ENCODE measurements around the gene PPP1R3F.

DNA sequence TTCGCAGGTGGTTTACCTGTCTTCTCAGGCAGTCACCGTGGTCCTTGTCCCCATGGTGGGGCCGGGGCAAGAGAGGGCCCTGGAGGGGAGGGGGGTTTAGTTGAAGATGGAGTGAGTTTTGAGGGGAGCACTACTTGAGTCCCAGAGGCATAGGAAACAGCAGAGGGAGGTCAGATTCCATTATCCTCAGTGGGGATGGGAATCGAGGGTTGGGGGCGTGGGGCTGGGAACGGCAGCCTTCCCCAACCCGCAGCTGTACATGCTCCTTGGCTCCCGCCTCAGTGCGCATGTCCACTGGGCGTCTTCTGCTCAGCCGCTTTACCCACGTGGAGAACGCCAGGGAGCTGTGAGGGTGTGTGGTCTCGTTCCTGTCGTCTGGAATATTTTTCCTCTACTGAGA is 33.8 kb downstream of the PPP1R3F start, which contains the start of gene GAGE10:
- TF ChIP-seq POLR2A (IDR thresholded peaks at IDR 0.05) = no peak
- TF ChIP-seq, protein P1, sequence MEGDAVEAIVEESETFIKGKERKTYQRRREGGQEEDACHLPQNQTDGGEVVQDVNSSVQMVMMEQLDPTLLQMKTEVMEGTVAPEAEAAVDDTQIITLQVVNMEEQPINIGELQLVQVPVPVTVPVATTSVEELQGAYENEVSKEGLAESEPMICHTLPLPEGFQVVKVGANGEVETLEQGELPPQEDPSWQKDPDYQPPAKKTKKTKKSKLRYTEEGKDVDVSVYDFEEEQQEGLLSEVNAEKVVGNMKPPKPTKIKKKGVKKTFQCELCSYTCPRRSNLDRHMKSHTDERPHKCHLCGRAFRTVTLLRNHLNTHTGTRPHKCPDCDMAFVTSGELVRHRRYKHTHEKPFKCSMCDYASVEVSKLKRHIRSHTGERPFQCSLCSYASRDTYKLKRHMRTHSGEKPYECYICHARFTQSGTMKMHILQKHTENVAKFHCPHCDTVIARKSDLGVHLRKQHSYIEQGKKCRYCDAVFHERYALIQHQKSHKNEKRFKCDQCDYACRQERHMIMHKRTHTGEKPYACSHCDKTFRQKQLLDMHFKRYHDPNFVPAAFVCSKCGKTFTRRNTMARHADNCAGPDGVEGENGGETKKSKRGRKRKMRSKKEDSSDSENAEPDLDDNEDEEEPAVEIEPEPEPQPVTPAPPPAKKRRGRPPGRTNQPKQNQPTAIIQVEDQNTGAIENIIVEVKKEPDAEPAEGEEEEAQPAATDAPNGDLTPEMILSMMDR (IDR thresholded peaks at IDR 0.05) = no peak

All from breast epithelium (tissue), 3 donors.